Fibroblast of lung (primary cell): ENCODE data around the gene PRSS1.
"Not testable (repeated sequence)": the region's sequence is repeated elsewhere in the genome, so short reads cannot be mapped to it uniquely, and the experiment has no call there.

ENCODE experiments used
- CTCF ChIP-seq, 2 donors: IDR thresholded peaks in 1 of 2; conservative IDR thresholded peaks in 1 of 2; 1 replicate in 1 of 2; 2 replicates in 1 of 2; pipeline ENCODE4 v1.5.1; 2011 to 2012; ENCODE audit warnings: low read length in 2 of 2, control low read depth in 1 of 2, inconsistent platforms in 1 of 2, low read depth in 1 of 2, mild to moderate bottlenecking in 1 of 2
- EZH2 ChIP-seq: IDR thresholded peaks from 2 replicates; pipeline ENCODE4 v1.5.1; 2012; ENCODE audit warnings: low read length, control low read depth, mild to moderate bottlenecking; ENCODE audit errors: missing control alignments

- TF ChIP-seq CTCF (conservative IDR thresholded peaks at IDR 0.05 in 1 of 2, IDR thresholded peaks at IDR 0.05 in 1 of 2; ENCODE audit: low read depth in 1 of 2, low read length in 2 of 2); EZH2: not testable (repeated sequence)
Observed at GRCh38 chr7:142776845-142777225, 27.6 kb downstream of the PRSS1 start.
